HepG2 (cell line): ENCODE results near the gene LARP1. TPM values are rescaled to one million over a fixed set of nuclear protein-coding genes. Genes with fewer than 3 reads are reported as not detected.
A peak's percentile ranks its signal among the peaks of the same experiment; 100 is the strongest.

Source experiments
- ARID3A ChIP-seq: IDR thresholded peaks from 2 replicates; pipeline ENCODE4 v1.6.1; 2012; ENCODE audit warnings: low read depth, low read length, improper control_type of control experiment
- ARNT2 ChIP-seq: sonication (generic); formaldehyde crosslinking; IDR thresholded peaks from 2 replicates; pipeline ENCODE4 v1.8.0; 2022; ENCODE audit warnings: mild to moderate bottlenecking, low read depth, missing genetic modification reagents, moderate library complexity
- HINFP ChIP-seq: sonication (generic); formaldehyde crosslinking; IDR thresholded peaks from 2 replicates; pipeline ENCODE4 v1.4.0; 2020; ENCODE audit warnings: low read depth, mild to moderate bottlenecking, missing genetic modification reagents
- HNF1B ChIP-seq: sonication (generic); formaldehyde crosslinking; IDR thresholded peaks from 2 replicates; pipeline ENCODE4 v1.5.1; 2020; ENCODE audit warnings: mild to moderate bottlenecking, moderate library complexity, missing genetic modification reagents
- HNF4G ChIP-seq, 2 experiments: sonication (generic) in 1 of 2; formaldehyde crosslinking in 1 of 2; IDR thresholded peaks; 2 replicates each; pipeline versions ENCODE4 v1.4.0 to v1.6.1; 2011 to 2020; ENCODE audit warnings: borderline replicate concordance in 2 of 2, low read depth in 2 of 2, mild to moderate bottlenecking in 2 of 2, low read length in 1 of 2, missing genetic modification reagents in 1 of 2, moderate library complexity in 1 of 2
- IKZF1 ChIP-seq: fragments of 450-650 bp; IDR thresholded peaks from 2 replicates; pipeline ENCODE4 v1.7.1; 2016
- ISX ChIP-seq: sonication (generic); formaldehyde crosslinking; conservative IDR thresholded peaks from 2 replicates; pipeline ENCODE4 v1.5.0; 2020; ENCODE audit warnings: missing genetic modification reagents
- MTF2 ChIP-seq: sonication (generic); formaldehyde crosslinking; IDR thresholded peaks from 2 replicates; pipeline ENCODE4 v1.5.0; 2020; ENCODE audit warnings: missing genetic modification reagents, borderline replicate concordance
- RORA ChIP-seq: sonication (generic); formaldehyde crosslinking; IDR thresholded peaks from 2 replicates; pipeline ENCODE4 v1.5.0; 2020; ENCODE audit warnings: mild to moderate bottlenecking, missing genetic modification reagents, moderate library complexity
- U2AF1 ChIP-seq: fragments of 200-400 bp; formaldehyde crosslinking; optimal IDR thresholded peaks from 2 replicates; pipeline ENCODE3; 2017; ENCODE audit warnings: mild to moderate bottlenecking, low read depth, low read length
- ZBED4 ChIP-seq: sonication (generic); formaldehyde crosslinking; IDR thresholded peaks from 2 replicates; pipeline ENCODE4 v1.4.0; 2020; ENCODE audit warnings: missing genetic modification reagents, borderline replicate concordance
- ZBTB20 ChIP-seq: sonication (generic); formaldehyde crosslinking; IDR thresholded peaks from 2 replicates; pipeline ENCODE4 v1.8.1; 2023; ENCODE audit warnings: missing genetic modification reagents, low read depth, mild to moderate bottlenecking, borderline replicate concordance
- ZNF710 ChIP-seq: sonication (generic); formaldehyde crosslinking; IDR thresholded peaks from 2 replicates; pipeline ENCODE4 v1.5.0; 2020; ENCODE audit warnings: mild to moderate bottlenecking, missing genetic modification reagents, borderline replicate concordance
- ZNF800 ChIP-seq: sonication (generic); formaldehyde crosslinking; IDR thresholded peaks from 2 replicates; pipeline ENCODE4 v1.4.0; 2020; ENCODE audit warnings: missing genetic modification reagents
- polyA plus RNA-seq, 8 experiments: library from polyadenylated mRNA; depleted of rRNA in 3 of 8; stranded (reverse) in 7 of 8; unstranded in 1 of 8; fragments of >200 nt; fragmentation: Illumina TruSeq in 4 of 8; extraction: Trizol in 4 of 8; gene quantifications; 2 replicates each; pipeline versions ENCODE4 v1.2.1 to v1.2.3, GENCODE V29; 2011 to 2016; ENCODE audit warnings: low read depth in 4 of 8, missing spikeins in 1 of 8, mixed read lengths in 1 of 8; ENCODE audit not compliant: insufficient read depth in 1 of 8
- total RNA-seq, 5 experiments: library from RNA; depleted of rRNA; stranded (reverse); fragments of >200 nt; fragmentation: Illumina TruSeq; extraction: Trizol; gene quantifications; 2 replicates each; pipeline ENCODE4 v1.2.3, GENCODE V29; 2016; ENCODE audit warnings: low read depth in 1 of 5

LARP1 gene
- total and polyA plus RNA-seq, 2 of the 13 experiments (the other 11 are each of a cell fraction or from before 2014, with no cell fraction given) = 45.2 to 61.4 TPM

- no peak for TF ChIP-seq ARID3A
- TF ChIP-seq HNF4G (IDR thresholded peaks at IDR 0.05; ENCODE audit: borderline replicate concordance, low read depth, low read length) = peak; percentile 63
- TF ChIP-seq HNF4G (CRISPR knock-in tag; IDR thresholded peaks at IDR 0.05; ENCODE audit: borderline replicate concordance, low read depth) = no peak
- no peak for TF ChIP-seq ZBTB20
- no peak for TF ChIP-seq HNF1B
- no peak for TF ChIP-seq HINFP (CRISPR knock-in tag)
- TF ChIP-seq ZBED4 = no peak
- no peak for TF ChIP-seq U2AF1
- TF ChIP-seq ZNF800 = no peak
- no peak for TF ChIP-seq MTF2 (CRISPR knock-in tag)
- TF ChIP-seq IKZF1 = no peak
- no peak for TF ChIP-seq RORA
- 0 out of 2 replicates have a peak, but pooled peaks have one; percentile 10 for TF ChIP-seq ZNF710 (CRISPR knock-in tag)
- TF ChIP-seq ISX (CRISPR knock-in tag) = no peak
- TF ChIP-seq ARNT2 (CRISPR knock-in tag) = no peak
Observed at GRCh38 chr5:154824070-154824469, 68.9 kb downstream of the LARP1 start (continued).
